Measurements from ENCODE around the gene CMIP.

DNA sequence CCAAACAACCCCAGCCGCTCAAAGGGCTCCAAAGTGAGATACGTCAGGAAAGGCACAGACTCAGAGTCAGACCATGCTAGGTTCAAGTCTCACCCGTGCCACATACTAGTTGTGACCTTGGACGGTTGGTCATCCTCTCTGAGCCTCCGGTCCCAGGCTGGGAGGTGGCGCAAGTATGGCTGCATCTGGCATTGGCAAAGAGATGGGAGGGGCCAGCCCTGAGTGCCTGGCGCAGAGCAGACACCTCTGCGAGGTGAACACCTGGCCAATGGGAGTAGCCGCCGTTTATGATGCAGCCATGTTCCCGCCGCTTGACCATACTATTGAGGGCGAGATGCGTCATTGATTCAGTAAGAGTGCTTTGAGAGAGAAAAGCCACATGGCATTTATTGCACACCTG is 236.7 kb downstream of the CMIP start:
- TF ChIP-seq, protein P1, sequence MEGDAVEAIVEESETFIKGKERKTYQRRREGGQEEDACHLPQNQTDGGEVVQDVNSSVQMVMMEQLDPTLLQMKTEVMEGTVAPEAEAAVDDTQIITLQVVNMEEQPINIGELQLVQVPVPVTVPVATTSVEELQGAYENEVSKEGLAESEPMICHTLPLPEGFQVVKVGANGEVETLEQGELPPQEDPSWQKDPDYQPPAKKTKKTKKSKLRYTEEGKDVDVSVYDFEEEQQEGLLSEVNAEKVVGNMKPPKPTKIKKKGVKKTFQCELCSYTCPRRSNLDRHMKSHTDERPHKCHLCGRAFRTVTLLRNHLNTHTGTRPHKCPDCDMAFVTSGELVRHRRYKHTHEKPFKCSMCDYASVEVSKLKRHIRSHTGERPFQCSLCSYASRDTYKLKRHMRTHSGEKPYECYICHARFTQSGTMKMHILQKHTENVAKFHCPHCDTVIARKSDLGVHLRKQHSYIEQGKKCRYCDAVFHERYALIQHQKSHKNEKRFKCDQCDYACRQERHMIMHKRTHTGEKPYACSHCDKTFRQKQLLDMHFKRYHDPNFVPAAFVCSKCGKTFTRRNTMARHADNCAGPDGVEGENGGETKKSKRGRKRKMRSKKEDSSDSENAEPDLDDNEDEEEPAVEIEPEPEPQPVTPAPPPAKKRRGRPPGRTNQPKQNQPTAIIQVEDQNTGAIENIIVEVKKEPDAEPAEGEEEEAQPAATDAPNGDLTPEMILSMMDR (IDR thresholded peaks at IDR 0.05), result no peak
- no peak for TF ChIP-seq EZH2phosphoT487 (IDR thresholded peaks at IDR 0.05)

All from neural progenitor cell (in vitro differentiated cells).